Measurements from ENCODE around the gene CX3CL1.

DNA sequence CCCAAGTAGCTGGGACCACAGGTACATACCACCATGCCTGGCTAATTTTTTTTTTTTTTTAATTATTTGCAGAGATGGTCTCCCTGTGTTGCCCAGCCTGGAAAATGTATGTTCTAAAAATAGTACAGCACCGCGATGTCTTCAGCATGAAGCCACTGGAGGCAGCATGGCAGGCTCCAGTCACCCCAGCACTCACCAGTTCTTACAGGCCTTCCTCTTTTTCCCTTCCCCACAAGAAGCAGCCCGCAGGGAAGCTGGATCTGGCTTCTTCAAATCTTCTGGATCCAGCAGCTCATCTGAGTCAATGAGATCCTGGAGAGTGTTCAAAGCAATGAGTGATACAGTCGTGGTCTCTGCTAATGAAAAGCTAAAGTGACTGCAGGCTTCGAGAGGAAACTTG is 58.7 kb downstream of the CX3CL1 start:
- TF ChIP-seq, protein P1, sequence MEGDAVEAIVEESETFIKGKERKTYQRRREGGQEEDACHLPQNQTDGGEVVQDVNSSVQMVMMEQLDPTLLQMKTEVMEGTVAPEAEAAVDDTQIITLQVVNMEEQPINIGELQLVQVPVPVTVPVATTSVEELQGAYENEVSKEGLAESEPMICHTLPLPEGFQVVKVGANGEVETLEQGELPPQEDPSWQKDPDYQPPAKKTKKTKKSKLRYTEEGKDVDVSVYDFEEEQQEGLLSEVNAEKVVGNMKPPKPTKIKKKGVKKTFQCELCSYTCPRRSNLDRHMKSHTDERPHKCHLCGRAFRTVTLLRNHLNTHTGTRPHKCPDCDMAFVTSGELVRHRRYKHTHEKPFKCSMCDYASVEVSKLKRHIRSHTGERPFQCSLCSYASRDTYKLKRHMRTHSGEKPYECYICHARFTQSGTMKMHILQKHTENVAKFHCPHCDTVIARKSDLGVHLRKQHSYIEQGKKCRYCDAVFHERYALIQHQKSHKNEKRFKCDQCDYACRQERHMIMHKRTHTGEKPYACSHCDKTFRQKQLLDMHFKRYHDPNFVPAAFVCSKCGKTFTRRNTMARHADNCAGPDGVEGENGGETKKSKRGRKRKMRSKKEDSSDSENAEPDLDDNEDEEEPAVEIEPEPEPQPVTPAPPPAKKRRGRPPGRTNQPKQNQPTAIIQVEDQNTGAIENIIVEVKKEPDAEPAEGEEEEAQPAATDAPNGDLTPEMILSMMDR (IDR thresholded peaks at IDR 0.05), result no peak
- TF ChIP-seq POLR2A (IDR thresholded peaks at IDR 0.05), result no peak

All from tibial nerve (tissue), 3 donors.